ENCODE data around the gene LRRC75A. TPM values are rescaled to one million over a fixed set of nuclear protein-coding genes. Genes with fewer than 3 reads are reported as not detected.

The LRRC75A gene
- total and polyA plus RNA-seq, 2 of the 13 experiments (the other 11 are each of a cell fraction or from before 2014, with no cell fraction given): 0.03 TPM; not detected in 1

- TF ChIP-seq ZBTB40 (IDR thresholded peaks at IDR 0.05) (no peak), ZBTB40 (CRISPR knock-in tag; IDR thresholded peaks at IDR 0.05) (peak; percentile 65), ZNF562 (CRISPR knock-in tag; IDR thresholded peaks at IDR 0.05; ENCODE audit: borderline replicate concordance) (no peak), ZNF660 (CRISPR knock-in tag; IDR thresholded peaks at IDR 0.05; ENCODE audit: borderline replicate concordance, low read depth) (no peak), JARID2 (CRISPR knock-in tag; IDR thresholded peaks at IDR 0.05; ENCODE audit: insufficient replicate concordance) (no peak), HNRNPK (IDR thresholded peaks at IDR 0.05; ENCODE audit: low read depth, low read length, poor library complexity, severe bottlenecking) (no peak), SNAPC5 (CRISPR knock-in tag; IDR thresholded peaks at IDR 0.05; ENCODE audit: borderline replicate concordance) (no peak), ATF7-NPFF (CRISPR knock-in tag; IDR thresholded peaks at IDR 0.05; ENCODE audit: low read depth) (peak; percentile 60; the same call in 1 of the 2 replicates), FOXC1 (CRISPR knock-in tag; IDR thresholded peaks at IDR 0.05; ENCODE audit: borderline replicate concordance) (peak; percentile 74; the same call in 1 of the 2 replicates), THYN1 (CRISPR knock-in tag; IDR thresholded peaks at IDR 0.05; ENCODE audit: borderline replicate concordance, low read depth) (no peak), ZNF20 (CRISPR knock-in tag; IDR thresholded peaks at IDR 0.05) (no peak), BATF2 (CRISPR knock-in tag; IDR thresholded peaks at IDR 0.05) (peak; percentile 67; the same call in 1 of the 2 replicates), PCBP2 (optimal IDR thresholded peaks at IDR 0.05; ENCODE audit: low read depth, low read length, poor library complexity, severe bottlenecking) (no peak), ZC3H13 (CRISPR knock-in tag; IDR thresholded peaks at IDR 0.05) (peak; percentile 62; the same call in 1 of the 2 replicates), ZFP91 (CRISPR knock-in tag; IDR thresholded peaks at IDR 0.05; ENCODE audit: borderline replicate concordance) (peak; percentile 82; the same call in 1 of the 2 replicates), CEBPG (CRISPR knock-in tag; IDR thresholded peaks at IDR 0.05) (peak; percentile 77), SNAI1 (CRISPR knock-in tag; IDR thresholded peaks at IDR 0.05; ENCODE audit: borderline replicate concordance) (no peak)
These were observed 53.3 kb downstream of the LRRC75A start (continued) for GRCh38 chr17:16438557-16439302.
